Right hindlimb (tissue), 1 donor: Measurements from ENCODE around the gene CNKSR3.

Experiments
- DNase-seq: peaks from one replicate; pipeline ENCODE4 v3.0.0-alpha.2; 2018

CNKSR3 gene

DNA sequence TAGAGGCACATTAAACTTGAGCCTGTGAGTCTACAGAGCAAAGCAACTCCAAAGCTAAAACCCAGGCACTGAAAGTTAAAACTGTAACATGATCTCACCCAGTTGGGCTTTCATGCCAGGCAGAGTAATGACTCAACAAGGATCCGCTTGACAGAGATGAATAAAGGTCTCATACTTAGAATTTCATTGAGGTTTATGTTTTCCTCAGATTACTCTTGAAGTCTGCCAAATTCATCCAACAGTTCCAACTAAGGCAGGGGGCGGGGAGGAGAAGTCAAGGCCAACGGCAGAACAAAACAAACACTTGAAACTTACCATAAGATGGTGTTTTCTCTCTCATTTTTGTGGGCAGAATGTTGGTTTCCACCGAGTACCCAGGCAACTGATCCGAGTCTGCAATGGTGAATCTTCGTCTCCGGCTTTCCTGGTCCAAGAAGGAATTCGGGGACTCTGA, 99.8 kb downstream of the CNKSR3 start:
- DNase-seq = peak; percentile 80

DNA sequence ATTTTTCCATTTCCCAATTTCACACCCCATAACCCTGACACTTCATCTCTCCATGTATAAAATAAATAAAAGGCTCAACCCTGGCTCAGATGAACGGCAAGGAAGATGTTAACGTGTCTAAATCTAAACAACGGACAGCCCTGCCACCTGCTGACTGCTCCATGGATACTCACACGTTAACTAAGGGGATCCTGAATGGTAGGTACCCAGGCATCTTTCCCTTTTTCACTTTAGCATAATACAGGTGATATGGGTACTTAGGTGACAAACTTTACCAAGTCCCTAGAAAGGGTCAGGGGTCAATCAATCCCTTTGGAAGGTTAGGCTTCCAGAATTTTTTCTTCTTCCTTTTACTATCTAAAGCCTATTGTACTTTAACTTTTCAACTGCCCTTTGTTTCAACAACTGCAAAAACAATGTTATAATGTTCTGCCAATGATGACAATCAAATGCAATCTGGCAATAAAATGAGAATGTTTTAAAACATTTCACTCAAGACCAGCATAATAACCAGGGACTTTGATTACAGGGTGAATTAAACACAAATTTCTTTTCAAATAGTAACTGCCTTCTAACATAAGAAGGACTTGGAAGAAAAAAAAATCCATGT, 101.5 kb downstream of the CNKSR3 start:
- DNase-seq = no peak

DNA sequence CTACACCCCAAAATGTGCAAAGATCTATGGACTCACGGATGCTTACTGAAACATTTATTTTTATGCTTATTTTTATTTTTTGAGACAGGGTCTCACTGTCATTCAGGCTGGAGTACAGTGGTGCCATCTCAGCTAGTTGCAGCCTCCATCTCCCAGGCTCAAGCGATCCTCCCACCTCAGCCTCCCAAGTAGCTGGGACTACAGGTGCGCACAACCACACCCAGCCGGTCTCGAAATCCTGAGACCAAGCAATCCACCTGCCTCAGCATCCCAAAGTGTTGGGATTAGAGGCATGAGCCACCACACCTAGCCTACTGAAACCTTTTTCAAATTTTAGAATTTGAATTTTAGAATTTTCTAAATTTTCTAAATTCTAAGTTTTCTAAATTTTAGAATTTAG, 103.0 kb downstream of the CNKSR3 start:
- DNase-seq = no peak

DNA sequence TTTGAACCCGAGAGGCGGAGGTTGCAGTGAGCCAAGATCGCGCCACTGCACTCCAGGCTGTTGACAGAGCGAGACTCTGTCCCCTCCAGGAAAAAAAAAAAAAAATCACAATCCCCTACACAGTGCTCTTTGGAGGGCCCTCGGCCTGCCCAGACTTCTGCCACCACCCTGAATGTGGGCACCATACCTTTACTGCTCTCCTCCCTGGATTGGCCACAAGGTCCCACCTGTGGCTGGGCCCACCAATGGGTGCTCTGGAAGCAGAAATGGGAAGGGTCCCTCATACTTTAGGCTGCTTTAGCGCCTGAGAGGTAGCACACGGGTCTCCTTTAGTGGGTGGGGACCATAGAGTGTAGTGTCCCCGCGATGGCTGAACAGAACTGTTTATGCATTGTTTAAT, 103.6 kb downstream of the CNKSR3 start:
- DNase-seq = no peak

DNA sequence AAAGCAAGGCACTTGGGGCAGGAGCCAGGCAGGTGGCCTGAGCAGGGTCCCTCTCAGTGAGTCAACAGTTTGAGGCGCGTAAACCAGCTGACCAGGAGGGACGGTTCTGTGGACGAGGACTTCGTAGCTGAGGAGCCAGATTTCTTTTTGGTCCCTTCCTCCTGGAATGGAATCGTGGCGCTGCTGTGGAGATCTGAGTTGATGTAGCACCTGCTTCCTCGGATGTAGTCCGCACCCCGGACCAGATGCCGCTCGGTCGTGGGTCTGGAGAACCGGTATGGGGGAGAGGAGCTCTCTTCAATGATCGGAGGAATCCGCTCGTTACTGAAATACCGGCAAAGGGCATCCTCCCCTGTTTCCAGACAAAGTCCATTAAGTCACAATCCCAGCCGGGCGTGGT, 104.2 kb downstream of the CNKSR3 start:
- no peak for DNase-seq

DNA sequence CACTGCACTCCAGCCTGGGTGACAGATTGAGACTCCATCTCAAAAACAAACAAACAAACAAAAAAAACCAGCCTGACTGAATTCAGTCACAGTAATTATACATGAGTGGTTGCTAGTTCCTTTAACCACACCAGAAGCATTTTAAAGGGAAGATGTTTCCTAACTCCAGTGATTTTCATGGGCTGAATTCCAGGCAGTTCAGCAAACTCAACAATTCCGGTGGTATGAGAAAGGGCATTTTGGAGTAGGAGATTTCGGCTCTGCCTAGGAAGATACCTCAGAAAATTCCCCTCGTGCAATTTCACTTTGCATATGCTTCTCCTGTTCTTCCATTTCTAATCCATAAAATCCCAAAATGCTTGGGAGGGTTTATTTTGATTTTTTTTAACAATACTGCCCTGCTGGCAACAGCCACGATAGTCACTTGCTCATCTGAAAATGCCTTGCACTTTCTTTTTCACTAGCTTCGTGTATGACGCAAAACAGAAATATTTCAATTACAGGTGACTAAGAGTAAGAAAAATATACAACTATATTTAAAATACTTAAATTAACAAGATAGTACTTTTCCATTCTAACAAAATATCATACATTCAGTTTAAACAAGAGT, 105.6 kb downstream of the CNKSR3 start:
- no peak for DNase-seq

DNA sequence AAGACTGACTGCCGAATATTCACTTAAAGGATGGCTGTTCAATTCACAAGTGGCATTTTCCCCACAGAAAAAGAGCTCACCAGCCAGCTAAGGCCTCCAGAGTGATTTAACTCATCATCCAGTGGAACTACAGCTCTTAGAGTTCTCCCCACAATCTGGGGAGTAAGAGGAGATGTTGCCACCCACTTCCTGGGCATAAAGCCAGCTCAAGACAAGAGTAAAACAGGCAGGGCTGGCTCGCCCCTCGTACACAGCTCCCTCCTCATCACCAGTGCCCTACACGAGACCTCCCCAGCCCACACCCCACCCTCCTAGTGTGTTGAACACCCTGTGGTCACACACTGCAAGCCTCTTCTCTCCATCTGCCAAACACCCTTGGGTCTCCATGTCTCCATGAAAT, 106.7 kb downstream of the CNKSR3 start:
- DNase-seq = peak; percentile 39

DNA sequence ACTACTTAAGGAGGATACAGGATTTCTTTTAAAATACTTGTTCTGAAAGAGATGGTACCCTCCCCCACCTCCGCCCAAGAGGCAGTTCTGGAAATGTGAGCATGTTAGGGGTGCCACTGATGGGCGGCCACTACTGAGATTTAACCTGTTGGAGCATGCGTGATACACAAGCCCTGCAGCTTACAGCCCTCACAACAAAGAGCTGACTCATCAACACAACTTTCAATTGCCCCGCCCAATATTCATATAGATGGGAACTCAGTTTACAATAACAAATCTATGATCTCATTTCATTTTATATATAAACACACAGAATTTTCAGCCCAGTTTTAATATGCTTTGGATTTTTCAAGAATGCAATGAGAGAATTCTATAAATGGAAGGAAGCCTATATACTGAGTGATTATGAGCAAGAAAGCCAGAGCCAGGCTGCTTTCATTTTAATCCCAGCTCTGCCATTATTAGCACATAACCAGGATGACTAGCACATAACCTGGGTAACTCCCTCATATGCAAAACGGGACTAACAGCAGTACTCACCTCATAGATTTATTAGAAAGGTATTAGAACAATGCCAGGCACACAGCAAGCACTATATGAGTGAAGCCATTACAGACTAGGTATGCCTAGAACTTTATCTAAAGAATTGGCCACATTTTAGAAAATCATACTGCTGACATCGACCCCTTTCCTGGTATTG, 108.3 kb downstream of the CNKSR3 start:
- DNase-seq = no peak

DNA sequence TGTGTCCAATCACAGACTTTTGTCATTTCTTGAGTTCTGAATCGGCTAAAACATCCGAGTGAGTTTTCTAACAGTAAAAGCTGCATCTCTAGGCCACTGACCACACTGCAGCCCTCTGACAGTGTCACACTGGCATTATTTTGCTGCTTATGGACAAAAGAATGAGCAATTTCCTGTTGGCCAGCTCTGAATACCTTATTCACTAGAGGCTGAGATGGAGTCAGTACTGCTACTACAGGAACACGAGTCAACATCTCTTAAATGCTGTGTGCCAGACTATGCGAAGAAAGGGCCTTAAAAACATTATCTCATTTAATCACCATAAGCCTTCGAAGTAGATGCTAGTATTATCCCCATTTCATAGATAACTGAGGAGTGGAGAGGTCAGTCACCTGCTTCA, 111.4 kb downstream of the CNKSR3 start:
- DNase-seq = no peak

DNA sequence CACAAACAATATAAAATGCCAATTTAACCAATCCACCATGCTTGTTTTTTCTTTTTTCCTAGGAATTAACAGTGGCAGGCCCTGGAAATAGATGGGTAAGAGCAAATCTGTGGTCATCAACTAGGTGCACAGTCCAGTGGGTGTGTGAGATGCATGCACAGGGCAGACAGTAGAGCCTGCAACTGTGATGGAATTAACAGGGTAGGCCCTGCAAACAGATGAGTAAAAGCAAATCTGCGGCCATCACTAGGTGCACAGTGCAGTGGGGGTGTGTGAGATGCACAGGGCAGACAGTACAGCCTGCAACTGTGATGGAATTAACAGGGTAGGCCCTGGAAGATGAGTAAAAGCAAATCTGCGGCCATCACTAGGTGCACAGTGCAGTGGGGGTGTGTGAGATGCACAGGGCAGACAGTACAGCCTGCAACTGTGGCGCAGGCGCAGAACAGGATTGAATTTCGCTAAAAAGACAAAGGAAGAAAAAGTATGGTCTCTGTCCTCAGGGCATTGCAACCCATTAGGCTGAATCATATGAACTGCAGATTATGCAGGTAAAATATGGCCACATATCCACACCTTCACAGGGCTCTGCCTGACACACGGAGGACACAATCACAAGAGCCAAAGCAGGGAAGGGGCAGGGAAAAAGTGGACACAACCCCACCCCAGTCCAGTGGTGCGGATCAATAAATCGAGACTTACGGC, 112.8 kb downstream of the CNKSR3 start:
- DNase-seq = no peak

DNA sequence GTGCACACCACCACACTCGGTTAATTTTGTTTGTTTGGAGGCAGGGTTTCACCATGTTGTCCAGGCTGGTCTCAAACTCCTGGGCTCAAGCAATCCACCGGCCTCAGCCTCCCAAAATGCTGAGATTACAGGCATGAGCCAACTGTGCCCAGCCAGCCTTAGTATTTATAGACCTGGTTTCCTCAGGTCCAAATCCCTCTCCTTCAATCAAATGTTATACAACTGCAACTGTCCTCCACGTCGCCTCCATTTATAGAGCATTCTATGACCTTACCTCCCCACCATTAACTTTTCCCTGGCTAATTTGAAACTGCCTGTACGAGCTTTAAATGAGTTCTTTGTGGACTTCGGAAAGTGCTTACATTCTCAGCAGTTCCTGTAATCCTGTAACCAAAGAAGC, 114.6 kb downstream of the CNKSR3 start:
- DNase-seq = no peak

DNA sequence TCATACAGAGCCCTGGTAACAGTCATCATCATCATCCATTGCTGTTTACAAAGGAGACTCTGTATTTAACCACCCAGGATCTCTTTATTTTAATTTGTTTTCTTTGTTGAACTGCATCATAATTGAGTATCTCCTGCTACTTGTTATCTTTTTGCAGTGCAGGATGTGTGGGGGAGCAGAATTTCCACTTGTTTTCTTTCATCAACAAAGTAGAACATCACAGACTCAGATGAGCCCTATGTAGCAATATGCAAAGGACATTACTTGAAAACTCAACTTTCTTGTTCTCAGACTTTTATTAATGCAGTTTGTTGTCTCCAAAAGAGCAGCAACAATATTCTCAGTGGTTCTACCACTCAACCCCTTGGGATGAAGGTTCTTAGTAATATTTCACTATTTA, 115.2 kb downstream of the CNKSR3 start:
- no peak for DNase-seq

DNA sequence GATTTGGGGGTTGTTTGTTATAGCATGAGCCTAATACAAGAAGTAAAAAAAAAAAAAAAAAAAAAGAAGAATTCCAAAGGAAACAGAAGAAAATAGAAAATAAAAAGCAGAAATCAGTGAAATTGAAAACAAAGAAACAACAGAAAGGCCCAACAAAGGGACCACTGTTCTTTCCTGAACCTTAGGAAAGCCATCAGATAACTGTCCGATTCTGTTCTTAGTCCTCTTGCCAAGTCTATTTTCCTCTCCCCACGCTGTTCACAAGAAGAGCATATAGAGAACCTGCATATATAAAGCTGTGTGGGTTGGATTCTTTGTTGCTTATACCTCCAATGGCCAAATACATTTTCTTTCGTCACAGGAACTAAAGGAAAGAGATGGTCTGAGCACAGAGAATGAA, 115.9 kb downstream of the CNKSR3 start:
- no peak for DNase-seq

DNA sequence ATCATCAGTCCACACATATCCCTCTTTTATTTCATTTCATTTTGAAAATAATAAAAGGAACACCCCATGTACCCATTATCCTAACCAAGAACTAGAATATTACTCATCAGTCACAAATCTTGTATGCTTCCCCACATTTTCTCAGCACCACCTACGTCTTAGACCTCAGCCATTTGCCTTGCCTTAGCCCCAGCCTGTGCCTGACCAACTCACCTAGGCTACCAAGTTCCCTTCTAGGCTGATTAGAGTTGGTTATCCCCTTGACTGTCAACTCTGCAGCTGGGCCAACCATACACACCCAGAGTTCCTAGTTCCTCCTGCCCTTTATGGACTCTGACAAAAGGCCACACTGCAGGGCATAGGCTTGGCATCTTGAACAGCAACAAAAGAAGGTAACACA, 120.5 kb downstream of the CNKSR3 start:
- no peak for DNase-seq

DNA sequence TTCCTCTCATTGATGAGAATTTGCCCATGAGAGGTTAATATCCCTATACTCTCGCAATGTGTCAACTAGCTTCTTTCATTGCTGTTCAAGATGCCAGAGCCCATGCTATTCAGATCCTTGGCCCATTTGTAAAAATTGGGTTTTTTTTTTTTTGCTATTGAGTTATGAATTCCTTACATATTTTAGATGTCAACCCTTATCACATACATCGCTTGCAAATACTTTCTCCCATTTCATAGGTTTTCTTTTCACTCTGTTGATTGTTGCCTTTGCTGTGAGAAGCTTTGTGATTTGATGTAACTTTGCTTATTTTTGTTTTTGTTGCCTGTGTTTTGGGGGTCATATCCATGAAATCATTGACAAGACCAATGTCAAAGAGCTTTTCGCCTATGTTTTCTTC, 121.7 kb downstream of the CNKSR3 start:
- DNase-seq = no peak

DNA sequence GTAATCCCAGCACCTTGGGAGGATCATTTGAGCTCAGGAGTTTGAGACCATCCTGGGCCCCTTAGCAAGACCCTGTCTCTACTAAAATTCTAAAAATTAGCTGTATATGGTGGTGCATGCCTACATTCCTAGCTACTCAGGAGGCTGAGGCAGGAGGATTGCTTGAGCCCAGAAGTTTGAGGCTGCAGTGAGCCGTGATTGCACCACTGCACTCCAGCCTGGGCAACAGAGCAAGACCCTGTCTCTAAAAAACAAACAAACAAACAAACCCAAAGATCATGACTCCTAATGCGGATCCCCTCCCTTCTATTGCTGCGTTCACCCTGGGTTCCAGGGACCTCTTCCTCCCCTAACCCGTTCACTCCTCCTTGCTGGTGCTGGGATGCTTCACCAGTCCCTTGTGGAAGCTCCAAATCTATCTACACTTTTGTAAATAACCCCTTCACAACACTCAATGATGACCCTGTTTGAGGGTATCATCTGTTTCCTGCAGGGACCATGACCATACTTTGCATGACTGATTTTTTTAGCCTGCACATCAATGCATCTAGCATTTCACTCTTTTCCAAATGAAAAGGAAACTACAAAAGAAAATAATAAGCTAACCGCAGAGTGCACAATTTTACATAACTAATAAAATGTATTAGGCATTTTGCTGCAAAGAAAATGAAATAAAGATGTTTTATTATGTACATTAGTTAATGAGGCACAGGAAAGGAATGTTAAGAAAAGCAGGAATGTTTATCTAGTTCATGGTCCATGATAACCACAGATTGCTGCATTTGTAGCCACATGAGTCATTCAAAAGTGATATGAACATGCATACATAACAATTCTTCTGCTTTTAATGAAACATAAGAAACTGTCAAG, 123.4 kb downstream of the CNKSR3 start:
- no peak for DNase-seq

DNA sequence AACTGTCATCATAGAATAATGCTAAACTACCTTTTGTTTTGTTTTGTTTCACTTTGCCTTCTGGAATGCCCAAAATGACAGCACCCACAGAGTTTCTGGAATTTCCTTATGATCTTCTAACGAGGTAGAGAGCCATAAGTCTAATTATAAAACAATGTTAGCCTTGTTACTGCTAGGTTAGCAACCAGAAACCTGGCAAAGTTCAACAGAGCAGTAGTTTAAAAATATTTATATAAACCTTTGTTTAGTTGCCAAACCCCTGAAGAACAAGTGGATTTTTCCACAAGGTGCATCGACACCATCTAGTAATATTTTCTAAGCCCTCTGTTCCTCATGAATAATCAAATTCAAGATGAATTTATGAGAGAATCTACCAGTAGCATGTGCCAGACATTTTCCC, 126.3 kb downstream of the CNKSR3 start:
- no peak for DNase-seq

DNA sequence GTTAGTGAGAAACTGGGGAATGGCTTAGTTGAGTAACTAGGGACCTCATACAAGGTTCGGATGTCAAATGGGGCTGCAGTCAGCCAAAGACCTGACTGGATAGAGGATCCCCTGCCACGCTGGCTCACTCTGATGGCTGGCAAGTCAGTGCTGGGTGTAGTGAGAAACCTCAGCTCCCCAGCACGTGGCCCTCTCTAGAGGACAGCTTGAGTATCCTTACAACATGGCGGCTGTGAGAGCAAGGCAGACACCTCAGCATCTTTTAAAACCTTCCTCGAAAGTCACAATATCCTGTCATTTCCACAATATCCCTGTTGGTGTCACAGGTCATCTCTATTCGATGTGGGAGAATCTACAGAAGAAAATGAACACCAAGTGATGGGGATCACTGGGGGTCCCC, 127.2 kb downstream of the CNKSR3 start:
- no peak for DNase-seq

DNA sequence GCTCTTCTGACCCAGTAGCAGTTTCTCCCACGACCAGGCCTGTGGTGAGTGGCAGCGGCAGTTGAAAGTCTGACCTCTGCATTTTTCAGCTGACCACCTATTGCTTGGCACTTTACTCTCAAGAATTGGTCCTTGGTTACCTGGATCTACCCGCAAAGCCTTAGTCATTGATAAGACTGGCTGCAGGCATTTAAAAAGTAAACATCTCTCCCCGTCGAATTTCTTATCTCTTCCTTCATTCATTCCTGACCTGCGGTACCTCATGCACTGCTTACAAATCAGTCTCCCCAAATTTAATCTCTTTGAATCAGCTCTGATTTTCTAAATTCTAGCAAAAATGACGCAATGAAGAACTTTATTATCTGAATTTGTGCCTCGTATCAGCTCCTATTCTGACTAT, 127.7 kb downstream of the CNKSR3 start:
- DNase-seq = no peak

DNA sequence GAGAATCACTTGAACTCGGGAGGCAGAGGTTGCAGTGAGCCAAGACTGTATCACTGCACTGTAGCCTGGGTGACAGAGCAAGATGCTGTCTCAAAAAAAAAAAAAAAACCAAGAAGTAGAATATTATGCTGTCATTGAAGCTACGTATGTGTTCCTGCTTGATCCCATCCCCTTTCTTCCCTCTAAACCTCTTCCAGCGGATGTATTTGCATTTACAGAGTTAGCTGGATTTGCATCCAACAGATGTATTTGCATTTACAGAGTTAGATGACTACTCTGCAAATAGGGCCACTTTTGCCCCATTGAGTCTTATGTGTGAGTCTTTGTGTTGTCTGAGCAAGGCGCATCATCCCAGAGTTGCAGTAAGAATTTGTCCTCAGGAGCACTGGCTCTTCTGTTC, 128.9 kb downstream of the CNKSR3 start:
- no peak for DNase-seq

DNA sequence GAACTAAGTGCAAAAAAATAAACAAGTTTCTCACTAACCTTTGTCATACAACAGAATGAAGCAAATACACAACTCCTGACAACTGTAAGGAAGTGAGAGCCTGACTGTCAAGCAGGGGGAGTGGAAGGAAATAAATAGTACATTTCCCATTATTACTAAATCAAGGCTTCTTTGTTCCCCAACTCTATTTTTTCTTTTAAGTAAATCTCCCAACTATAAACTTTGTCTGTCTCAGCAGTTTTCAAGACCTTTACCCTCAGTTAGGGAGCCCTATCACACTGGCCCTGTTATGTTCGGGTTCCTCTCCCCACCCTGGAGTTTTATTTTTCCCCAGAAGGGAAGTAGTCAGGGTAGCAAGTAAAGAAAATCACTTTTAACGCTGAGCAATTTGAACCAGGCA, 129.7 kb downstream of the CNKSR3 start:
- no peak for DNase-seq

DNA sequence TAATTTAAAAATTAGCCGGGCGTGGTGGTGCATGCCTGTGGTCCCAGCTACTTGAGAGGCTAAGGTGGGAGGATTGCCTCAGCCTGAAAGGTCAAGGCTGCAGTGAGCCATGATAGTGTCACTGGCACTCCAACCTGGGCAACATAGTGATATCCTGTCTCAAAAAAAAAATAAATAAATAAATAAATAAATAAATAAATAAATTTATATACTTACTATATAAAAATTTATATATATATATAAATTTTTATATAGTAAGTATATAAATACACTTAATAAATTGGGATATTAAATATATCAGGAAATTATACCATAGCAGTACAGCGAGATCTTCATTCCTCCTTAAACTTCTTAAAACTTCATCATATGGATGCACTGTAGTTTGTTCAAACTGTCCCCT, 130.9 kb downstream of the CNKSR3 start:
- no peak for DNase-seq

DNA sequence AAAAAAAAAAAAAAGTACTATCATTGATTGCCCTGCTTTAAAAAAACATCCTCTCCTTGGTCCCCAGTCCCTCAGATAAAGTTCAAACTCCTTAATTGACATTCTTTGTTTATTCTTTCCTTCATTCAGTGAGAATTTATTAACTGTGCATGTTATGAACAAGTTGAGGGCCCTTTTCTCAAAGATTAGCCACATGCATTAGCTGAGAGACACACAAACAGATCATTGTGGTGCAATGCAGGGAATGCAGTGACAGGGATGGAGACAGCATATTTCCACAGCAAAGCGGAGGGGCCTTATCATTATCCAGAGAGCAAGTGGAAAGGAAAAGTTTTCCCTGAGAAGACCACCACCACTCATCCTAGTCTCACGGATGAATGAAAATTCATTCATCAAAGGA, 132.0 kb downstream of the CNKSR3 start:
- DNase-seq = no peak
